Parathyroid adenoma (tissue), 2 donors: ENCODE measurements around the gene DES.

Source experiments
- H2AFZ ChIP-seq: fragments of 300-600 bp; sonication (generic); one replicate; pipeline ENCODE4 v1.7.0; 2017; ENCODE audit warnings: antibody characterized with exemption, mild to moderate bottlenecking
- H3K27ac ChIP-seq: fragments of 300-600 bp; sonication (generic); one replicate; pipeline ENCODE4 v1.7.0; 2017
- H3K27me3 ChIP-seq: fragments of 300-600 bp; sonication (generic); one replicate; pipeline ENCODE4 v1.7.0; 2017; ENCODE audit warnings: low read length; ENCODE audit not compliant: control insufficient read depth, insufficient read depth
- H3K36me3 ChIP-seq: fragments of 300-600 bp; sonication (generic); one replicate; pipeline ENCODE4 v1.7.0; 2017; ENCODE audit warnings: low read length; ENCODE audit not compliant: control insufficient read depth, insufficient read depth
- H3K4me1 ChIP-seq: fragments of 300-600 bp; sonication (generic); one replicate; pipeline ENCODE4 v1.7.0; 2017; ENCODE audit warnings: control low read depth
- H3K4me2 ChIP-seq: fragments of 300-600 bp; sonication (generic); one replicate; pipeline ENCODE4 v1.7.0; 2017; ENCODE audit warnings: low read length
- H3K4me3 ChIP-seq: fragments of 300-600 bp; sonication (generic); one replicate; pipeline ENCODE4 v1.7.0; 2017; ENCODE audit warnings: low read depth, low read length
- H3K79me2 ChIP-seq: fragments of 300-600 bp; sonication (generic); one replicate; pipeline ENCODE4 v1.7.0; 2017; ENCODE audit warnings: control low read depth
- H3K9ac ChIP-seq: fragments of 300-600 bp; sonication (generic); one replicate; pipeline ENCODE4 v1.7.0; 2017; ENCODE audit warnings: mild to moderate bottlenecking
- H3K9me3 ChIP-seq: fragments of 300-600 bp; sonication (generic); one replicate; pipeline ENCODE4 v1.7.0; 2017; ENCODE audit warnings: low read length; ENCODE audit not compliant: control insufficient read depth
- CTCF ChIP-seq: fragments of 300-600 bp; sonication (generic); IDR thresholded peaks from one replicate; pipeline ENCODE4 v1.7.0; 2017; ENCODE audit warnings: antibody characterized with exemption, mild to moderate bottlenecking
- donor health status: primary hyperparathyroidism.

DES gene

DNA sequence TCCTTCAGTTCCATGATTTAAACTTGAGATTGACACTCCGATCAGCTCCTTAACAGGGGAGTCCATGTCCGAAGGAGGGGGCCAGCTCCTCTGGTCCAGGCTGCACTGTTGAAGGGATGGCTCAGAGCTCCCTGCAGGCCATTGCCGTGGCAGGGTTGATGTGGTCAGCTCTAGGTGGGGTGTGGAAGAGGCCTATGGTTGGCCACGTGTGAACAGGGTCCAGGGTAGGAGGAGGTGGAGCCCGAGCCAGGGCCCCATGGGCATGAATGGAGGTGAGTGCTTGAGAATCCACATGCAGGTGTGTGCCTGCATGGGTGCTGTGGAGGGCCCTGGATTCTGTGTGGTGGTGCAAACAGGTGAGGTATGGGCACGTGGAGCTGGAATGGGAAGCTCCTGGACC is 17.5 kb downstream of the DES start:
- Histone ChIP-seq H3K9me3 (no peaks in the 10 kb centered on the region), H3K27me3 (no peaks in the 10 kb centered on the region), H3K79me2 (no peaks in the 10 kb centered on the region), H2AFZ (no peak overlapping the region), H3K27ac (no peak overlapping the region), H3K4me2 (no peak overlapping the region), H3K9ac (no peak overlapping the region), H3K4me1 (peaks cover 9% of the 10 kb centered on the region), H3K4me3 (no peak overlapping the region), H3K36me3 (no peaks in the 10 kb centered on the region)
- TF ChIP-seq CTCF: no peak

- no peaks in the 10 kb centered on the region for H3K79me2 ChIP-seq
- H3K36me3 ChIP-seq: no peaks in the 10 kb centered on the region
- no peak overlapping the region for H3K4me2 ChIP-seq
- no peak overlapping the region for H2AFZ ChIP-seq
- TF ChIP-seq CTCF: no peak
- H3K9ac ChIP-seq: no peak overlapping the region
- H3K4me1 ChIP-seq: peaks cover 15% of the 10 kb centered on the region
- no peak overlapping the region for H3K4me3 ChIP-seq
- H3K27ac ChIP-seq: no peak overlapping the region
- H3K27me3 ChIP-seq: no peaks in the 10 kb centered on the region
- H3K9me3 ChIP-seq: no peaks in the 10 kb centered on the region
Observed at GRCh38 chr2:219436491-219436890, 18.3 kb downstream of the DES start.

- Histone ChIP-seq H3K79me2 (no peaks in the 10 kb centered on the region), H3K36me3 (no peaks in the 10 kb centered on the region), H3K9ac (no peak overlapping the region), H2AFZ (no peak overlapping the region), H3K4me2 (no peak overlapping the region), H3K9me3 (no peaks in the 10 kb centered on the region), H3K27me3 (no peaks in the 10 kb centered on the region), H3K4me3 (no peak overlapping the region), H3K27ac (no peak overlapping the region), H3K4me1 (peaks cover 16% of the 10 kb centered on the region)
- no peak for TF ChIP-seq CTCF
Observed at GRCh38 chr2:219437141-219437540, 19.0 kb downstream of the DES start.

GRCh38 chr2:219437690-219438206 is 19.6 kb downstream of the DES start:
- Histone ChIP-seq H3K9ac (no peak overlapping the region), H3K27me3 (no peaks in the 10 kb centered on the region)

More at GRCh38 chr2:219437690-219438206, 19.6 kb downstream of the DES start:
- Histone ChIP-seq H3K4me3 (no peak overlapping the region), H3K9me3 (no peaks in the 10 kb centered on the region), H3K79me2 (no peaks in the 10 kb centered on the region), H3K27ac (no peak overlapping the region), H3K4me2 (no peak overlapping the region), H2AFZ (no peak overlapping the region), H3K36me3 (no peaks in the 10 kb centered on the region), H3K4me1 (peaks cover 17% of the 10 kb centered on the region)
- no peak for TF ChIP-seq CTCF
